ENCODE results near the gene PLCB2.

The PLCB2 gene

DNA sequence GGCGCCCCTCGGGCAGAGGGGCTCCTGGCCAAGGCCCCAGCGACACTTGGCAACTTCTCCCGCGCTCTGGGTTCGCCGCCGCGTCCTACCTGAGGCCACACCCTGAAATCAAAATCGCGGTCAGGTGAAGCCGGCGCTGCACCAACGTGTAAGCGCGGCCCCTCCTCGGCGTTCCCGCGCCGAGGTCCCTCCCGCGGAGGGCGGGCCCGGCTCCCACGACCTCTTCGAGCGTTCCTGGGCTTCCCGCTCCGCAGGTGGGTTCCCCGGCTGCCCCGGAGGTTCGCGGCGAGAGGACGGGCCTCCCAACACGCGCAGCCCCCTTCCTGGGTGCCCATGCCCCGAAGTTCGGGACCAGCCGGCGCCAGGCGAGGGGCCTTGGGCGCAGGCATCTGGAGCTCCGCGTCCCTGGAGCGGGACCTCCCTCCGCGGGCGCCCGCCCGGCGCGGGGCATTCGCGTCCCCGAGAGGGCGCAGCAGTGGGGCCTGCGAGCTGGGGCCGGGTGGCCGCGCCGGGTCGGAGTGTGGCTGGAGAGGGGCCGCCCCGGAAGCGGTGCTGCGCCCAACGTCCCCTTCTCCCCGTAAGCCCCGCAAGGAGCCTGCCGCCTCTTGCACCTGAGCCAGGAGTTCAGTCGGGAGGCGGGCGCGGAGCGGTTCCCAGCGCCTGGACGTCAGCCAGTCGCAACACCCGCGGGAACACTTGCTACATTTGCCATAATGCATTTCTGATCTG is 55.1 kb downstream of the PLCB2 start:
- H3K27ac ChIP-seq (replicated peaks) = no peak overlapping the region
- peak overlapping the region; percentile 30 for H3K4me3 ChIP-seq (replicated peaks; ENCODE audit: insufficient read depth, low read length)
- no peak for DNase-seq (ENCODE audit: low read depth in 1 of 2, low spot score in 1 of 2)
- TF ChIP-seq SPI1 (IDR thresholded peaks at IDR 0.05; ENCODE audit: borderline replicate concordance, low read depth) (no peak), POLR2AphosphoS5 (IDR thresholded peaks at IDR 0.05; ENCODE audit: low read depth) (no peak), GABPA (IDR thresholded peaks at IDR 0.05; ENCODE audit: low read depth) (no peak)
- TF ChIP-seq, protein P1, sequence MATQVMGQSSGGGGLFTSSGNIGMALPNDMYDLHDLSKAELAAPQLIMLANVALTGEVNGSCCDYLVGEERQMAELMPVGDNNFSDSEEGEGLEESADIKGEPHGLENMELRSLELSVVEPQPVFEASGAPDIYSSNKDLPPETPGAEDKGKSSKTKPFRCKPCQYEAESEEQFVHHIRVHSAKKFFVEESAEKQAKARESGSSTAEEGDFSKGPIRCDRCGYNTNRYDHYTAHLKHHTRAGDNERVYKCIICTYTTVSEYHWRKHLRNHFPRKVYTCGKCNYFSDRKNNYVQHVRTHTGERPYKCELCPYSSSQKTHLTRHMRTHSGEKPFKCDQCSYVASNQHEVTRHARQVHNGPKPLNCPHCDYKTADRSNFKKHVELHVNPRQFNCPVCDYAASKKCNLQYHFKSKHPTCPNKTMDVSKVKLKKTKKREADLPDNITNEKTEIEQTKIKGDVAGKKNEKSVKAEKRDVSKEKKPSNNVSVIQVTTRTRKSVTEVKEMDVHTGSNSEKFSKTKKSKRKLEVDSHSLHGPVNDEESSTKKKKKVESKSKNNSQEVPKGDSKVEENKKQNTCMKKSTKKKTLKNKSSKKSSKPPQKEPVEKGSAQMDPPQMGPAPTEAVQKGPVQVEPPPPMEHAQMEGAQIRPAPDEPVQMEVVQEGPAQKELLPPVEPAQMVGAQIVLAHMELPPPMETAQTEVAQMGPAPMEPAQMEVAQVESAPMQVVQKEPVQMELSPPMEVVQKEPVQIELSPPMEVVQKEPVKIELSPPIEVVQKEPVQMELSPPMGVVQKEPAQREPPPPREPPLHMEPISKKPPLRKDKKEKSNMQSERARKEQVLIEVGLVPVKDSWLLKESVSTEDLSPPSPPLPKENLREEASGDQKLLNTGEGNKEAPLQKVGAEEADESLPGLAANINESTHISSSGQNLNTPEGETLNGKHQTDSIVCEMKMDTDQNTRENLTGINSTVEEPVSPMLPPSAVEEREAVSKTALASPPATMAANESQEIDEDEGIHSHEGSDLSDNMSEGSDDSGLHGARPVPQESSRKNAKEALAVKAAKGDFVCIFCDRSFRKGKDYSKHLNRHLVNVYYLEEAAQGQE (IDR thresholded peaks at IDR 0.05; ENCODE audit: insufficient replicate concordance, low read depth) = no peak
- TF ChIP-seq, protein P2, sequence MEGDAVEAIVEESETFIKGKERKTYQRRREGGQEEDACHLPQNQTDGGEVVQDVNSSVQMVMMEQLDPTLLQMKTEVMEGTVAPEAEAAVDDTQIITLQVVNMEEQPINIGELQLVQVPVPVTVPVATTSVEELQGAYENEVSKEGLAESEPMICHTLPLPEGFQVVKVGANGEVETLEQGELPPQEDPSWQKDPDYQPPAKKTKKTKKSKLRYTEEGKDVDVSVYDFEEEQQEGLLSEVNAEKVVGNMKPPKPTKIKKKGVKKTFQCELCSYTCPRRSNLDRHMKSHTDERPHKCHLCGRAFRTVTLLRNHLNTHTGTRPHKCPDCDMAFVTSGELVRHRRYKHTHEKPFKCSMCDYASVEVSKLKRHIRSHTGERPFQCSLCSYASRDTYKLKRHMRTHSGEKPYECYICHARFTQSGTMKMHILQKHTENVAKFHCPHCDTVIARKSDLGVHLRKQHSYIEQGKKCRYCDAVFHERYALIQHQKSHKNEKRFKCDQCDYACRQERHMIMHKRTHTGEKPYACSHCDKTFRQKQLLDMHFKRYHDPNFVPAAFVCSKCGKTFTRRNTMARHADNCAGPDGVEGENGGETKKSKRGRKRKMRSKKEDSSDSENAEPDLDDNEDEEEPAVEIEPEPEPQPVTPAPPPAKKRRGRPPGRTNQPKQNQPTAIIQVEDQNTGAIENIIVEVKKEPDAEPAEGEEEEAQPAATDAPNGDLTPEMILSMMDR (IDR thresholded peaks at IDR 0.05; ENCODE audit: insufficient read depth, low read length) = no peak
- peaks cover 9% of the 10 kb centered on the region for H3K27me3 ChIP-seq (ENCODE audit: insufficient read depth, poor library complexity, severe bottlenecking)

DNA sequence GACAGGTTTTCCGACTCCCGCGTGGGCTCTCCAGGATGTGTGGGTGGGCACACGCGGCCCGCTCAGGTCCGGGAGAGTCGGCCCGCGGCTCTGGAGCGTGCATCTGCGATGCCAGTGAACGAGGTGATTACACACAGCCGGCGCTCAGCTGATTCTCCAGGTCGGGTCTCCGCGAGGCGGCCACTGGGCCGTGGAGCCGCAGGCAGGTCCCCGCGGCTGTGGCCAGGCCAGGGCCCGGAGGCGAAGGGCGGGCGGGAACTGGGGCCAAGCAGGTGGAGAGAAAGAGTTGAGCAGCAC is 55.6 kb downstream of the PLCB2 start:
- Histone ChIP-seq H3K27ac (replicated peaks) (no peak overlapping the region), H3K4me3 (replicated peaks; ENCODE audit: insufficient read depth, low read length) (no peak overlapping the region), H3K27me3 (ENCODE audit: insufficient read depth, poor library complexity, severe bottlenecking) (peaks cover 9% of the 10 kb centered on the region)
- TF ChIP-seq SPI1 (IDR thresholded peaks at IDR 0.05; ENCODE audit: borderline replicate concordance, low read depth) = no peak
- no peak for TF ChIP-seq POLR2AphosphoS5 (IDR thresholded peaks at IDR 0.05; ENCODE audit: low read depth)
- TF ChIP-seq, protein P2 (IDR thresholded peaks at IDR 0.05; ENCODE audit: insufficient read depth, low read length) = no peak
- TF ChIP-seq, protein P1 (IDR thresholded peaks at IDR 0.05; ENCODE audit: insufficient replicate concordance, low read depth) = no peak
- no peak for TF ChIP-seq GABPA (IDR thresholded peaks at IDR 0.05; ENCODE audit: low read depth)
- no peak for DNase-seq (ENCODE audit: low read depth in 1 of 2, low spot score in 1 of 2)

DNA sequence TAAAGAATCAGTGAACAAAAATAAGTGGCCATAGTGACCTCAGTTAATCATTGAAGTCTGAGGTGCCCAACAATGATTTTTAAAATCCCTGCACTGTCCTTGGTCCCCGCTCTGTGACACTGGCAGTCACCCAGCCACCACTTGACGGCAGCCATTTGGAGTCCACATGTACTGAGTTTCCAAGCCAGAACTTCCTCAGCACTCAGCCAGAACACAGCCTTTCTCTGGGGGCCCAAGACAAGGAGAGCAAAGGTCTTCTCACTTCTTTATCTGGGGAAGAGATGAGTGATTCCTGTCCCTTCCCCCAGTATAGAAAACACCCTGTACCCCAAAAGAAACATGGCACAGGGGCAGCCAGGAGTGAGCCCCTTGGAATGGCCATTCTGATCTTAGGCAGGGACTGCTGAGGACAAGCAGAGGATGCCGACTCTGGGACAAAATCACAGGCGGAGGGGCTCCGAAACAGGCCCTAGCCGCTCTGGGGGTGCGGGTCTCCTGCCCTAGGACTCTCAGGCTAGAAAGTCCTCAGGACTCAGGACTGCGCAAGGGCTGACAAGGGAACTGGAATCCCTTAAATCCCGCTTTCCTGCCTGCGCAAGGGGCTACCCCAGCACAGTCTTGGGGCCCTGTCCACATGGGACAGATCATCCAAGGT is 56.1 kb downstream of the PLCB2 start:
- Histone ChIP-seq H3K27ac (replicated peaks) (no peak overlapping the region), H3K27me3 (ENCODE audit: insufficient read depth, poor library complexity, severe bottlenecking) (peaks cover 9% of the 10 kb centered on the region), H3K4me3 (replicated peaks; ENCODE audit: insufficient read depth, low read length) (no peak overlapping the region)
- TF ChIP-seq POLR2AphosphoS5 (IDR thresholded peaks at IDR 0.05; ENCODE audit: low read depth) = no peak
- TF ChIP-seq SPI1 (IDR thresholded peaks at IDR 0.05; ENCODE audit: borderline replicate concordance, low read depth) = no peak
- TF ChIP-seq GABPA (IDR thresholded peaks at IDR 0.05; ENCODE audit: low read depth) = no peak
- TF ChIP-seq, protein P1 (IDR thresholded peaks at IDR 0.05; ENCODE audit: insufficient replicate concordance, low read depth) = no peak
- TF ChIP-seq, protein P2 (IDR thresholded peaks at IDR 0.05; ENCODE audit: insufficient read depth, low read length) = no peak
- no peak for DNase-seq (ENCODE audit: low read depth in 1 of 2, low spot score in 1 of 2)
